ENCODE data around the gene GALNT4.

DNA sequence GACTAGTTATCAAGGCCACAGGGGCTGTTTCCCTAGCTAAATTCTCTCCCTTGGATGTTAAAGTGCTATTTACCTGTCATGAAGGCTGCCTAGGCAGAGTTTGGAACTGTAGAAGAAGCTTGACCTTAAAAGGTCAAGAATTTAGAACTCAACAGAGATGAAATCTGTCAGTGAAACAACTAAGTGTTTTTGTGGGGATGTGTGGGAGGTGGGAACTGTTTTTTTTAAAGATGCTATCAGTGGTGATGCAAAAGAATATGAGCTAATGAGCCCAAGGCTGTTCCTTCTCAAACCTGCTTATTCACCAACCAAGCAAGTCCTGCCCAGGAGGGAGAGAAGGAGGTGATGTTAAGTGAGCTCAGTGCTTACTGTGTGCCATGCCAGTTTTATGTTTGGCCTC, 42.0 kb upstream of the GALNT4 start:
- TF ChIP-seq, protein P1, sequence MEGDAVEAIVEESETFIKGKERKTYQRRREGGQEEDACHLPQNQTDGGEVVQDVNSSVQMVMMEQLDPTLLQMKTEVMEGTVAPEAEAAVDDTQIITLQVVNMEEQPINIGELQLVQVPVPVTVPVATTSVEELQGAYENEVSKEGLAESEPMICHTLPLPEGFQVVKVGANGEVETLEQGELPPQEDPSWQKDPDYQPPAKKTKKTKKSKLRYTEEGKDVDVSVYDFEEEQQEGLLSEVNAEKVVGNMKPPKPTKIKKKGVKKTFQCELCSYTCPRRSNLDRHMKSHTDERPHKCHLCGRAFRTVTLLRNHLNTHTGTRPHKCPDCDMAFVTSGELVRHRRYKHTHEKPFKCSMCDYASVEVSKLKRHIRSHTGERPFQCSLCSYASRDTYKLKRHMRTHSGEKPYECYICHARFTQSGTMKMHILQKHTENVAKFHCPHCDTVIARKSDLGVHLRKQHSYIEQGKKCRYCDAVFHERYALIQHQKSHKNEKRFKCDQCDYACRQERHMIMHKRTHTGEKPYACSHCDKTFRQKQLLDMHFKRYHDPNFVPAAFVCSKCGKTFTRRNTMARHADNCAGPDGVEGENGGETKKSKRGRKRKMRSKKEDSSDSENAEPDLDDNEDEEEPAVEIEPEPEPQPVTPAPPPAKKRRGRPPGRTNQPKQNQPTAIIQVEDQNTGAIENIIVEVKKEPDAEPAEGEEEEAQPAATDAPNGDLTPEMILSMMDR (IDR thresholded peaks at IDR 0.05) = no peak
- TF ChIP-seq POLR2A (IDR thresholded peaks at IDR 0.05) = no peak

Data from right lobe of liver (tissue), 4 donors.